ENCODE results near the gene TRDN.
"Not testable (repeated sequence)": the region's sequence is repeated elsewhere in the genome, so short reads cannot be mapped to it uniquely, and the experiment has no call there.

TRDN gene

GRCh38 chr6:123519189-123519505, 117.6 kb downstream of the TRDN start:
- Histone ChIP-seq H3K4me3 (ENCODE audit: low read length) (no peak overlapping the region), H3K4me1 (ENCODE audit: control insufficient read depth, insufficient read depth, low read length) (no peaks in the 10 kb centered on the region), H3K27me3 (ENCODE audit: control insufficient read depth, insufficient read depth, low read length) (no peaks in the 10 kb centered on the region), H3K36me3 (ENCODE audit: control insufficient read depth, insufficient read depth, low read length) (no peaks in the 10 kb centered on the region), H3K27ac (ENCODE audit: low read depth, low read length) (no peak overlapping the region), H3K9ac (ENCODE audit: low read length) (no peak overlapping the region)

DNA sequence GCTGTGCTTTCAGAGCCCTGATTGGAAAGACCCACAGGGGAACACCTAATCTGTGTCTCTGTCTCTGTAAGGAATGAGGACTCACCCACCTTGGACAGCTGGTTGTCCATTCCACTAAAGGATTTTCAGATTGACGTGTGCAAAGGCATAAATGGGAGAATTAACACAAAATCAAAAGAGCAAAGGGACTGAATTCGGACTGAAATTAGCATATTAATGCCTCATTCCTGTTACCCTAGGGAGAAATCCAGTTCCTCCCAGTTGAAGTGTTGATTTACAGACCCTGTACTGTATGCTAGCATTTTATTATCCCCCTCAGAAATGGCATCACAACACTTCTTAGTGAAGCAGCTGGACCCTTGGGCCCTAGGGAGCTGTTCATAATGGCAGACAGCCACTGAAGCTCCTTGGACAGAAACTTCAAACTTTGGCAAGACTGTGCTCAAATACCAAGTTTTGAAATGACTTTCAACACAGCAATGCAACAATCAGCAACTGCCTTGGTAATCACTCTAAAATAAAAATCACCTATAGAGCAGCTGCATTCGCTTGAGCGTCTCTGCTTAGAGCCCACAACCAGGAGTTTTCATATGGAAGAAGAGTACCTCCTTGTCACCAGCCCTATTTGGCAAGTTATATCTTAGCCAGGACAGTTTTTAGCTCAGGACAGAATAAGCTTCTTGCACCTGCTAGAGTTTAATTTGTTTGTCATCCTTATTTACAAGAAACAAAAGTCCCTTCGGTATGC, 118.1 kb downstream of the TRDN start:
- no peak overlapping the region for H3K9ac ChIP-seq (ENCODE audit: low read length)
- H3K4me3 ChIP-seq (ENCODE audit: low read length): no peak overlapping the region
- H3K27ac ChIP-seq (ENCODE audit: low read depth, low read length): no peak overlapping the region
- no peaks in the 10 kb centered on the region for H3K4me1 ChIP-seq (ENCODE audit: control insufficient read depth, insufficient read depth, low read length)
- H3K27me3 ChIP-seq (ENCODE audit: control insufficient read depth, insufficient read depth, low read length): no peaks in the 10 kb centered on the region
- no peaks in the 10 kb centered on the region for H3K36me3 ChIP-seq (ENCODE audit: control insufficient read depth, insufficient read depth, low read length)

DNA sequence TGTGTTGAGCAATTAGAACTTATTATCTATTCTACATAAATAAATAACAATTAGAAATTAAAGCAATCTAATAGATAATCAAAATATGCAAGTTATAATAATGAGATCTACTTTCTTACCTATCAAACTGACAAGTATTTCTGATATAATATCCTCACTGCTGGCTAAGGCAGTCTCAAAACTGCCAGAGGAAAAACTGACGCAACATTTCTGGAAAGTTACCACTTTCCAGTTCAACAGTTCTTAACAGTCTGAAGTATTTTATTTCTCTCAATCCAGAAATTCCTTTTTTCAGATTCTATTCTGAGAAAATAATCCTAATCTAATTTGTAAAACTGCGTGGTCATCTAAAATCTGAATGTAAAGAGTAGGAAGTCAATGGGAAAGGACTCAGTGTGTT, 121.0 kb downstream of the TRDN start:
- Histone ChIP-seq H3K4me1 (ENCODE audit: control insufficient read depth, insufficient read depth, low read length) (no peaks in the 10 kb centered on the region), H3K36me3 (ENCODE audit: control insufficient read depth, insufficient read depth, low read length) (no peaks in the 10 kb centered on the region), H3K4me3 (ENCODE audit: low read length) (no peak overlapping the region), H3K9ac (ENCODE audit: low read length) (no peak overlapping the region), H3K27ac (ENCODE audit: low read depth, low read length) (no peak overlapping the region), H3K27me3 (ENCODE audit: control insufficient read depth, insufficient read depth, low read length) (no peaks in the 10 kb centered on the region)

DNA sequence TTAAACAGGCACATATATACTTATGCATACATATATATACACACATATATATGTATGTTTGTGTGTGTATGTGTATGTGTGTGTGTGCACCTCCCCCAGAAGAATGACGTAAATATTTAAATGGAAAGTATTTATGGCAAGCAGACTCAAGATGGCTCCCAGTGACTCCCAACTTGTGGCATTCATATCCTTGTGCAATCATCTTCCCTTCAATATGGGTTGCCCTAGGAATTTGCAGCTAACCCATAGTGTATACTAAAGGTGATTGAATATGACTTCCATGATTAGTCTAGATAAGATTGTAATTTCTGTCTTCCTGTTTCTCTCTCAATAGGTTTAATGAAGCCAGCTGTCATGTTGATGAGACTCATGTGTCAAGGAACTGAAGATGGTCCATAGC, 127.6 kb downstream of the TRDN start:
- no peak overlapping the region for H3K9ac ChIP-seq (ENCODE audit: low read length)
- no peak overlapping the region for H3K27ac ChIP-seq (ENCODE audit: low read depth, low read length)
- no peaks in the 10 kb centered on the region for H3K4me1 ChIP-seq (ENCODE audit: control insufficient read depth, insufficient read depth, low read length)
- H3K36me3 ChIP-seq (ENCODE audit: control insufficient read depth, insufficient read depth, low read length): no peaks in the 10 kb centered on the region
- no peaks in the 10 kb centered on the region for H3K27me3 ChIP-seq (ENCODE audit: control insufficient read depth, insufficient read depth, low read length)
- no peak overlapping the region for H3K4me3 ChIP-seq (ENCODE audit: low read length)

DNA sequence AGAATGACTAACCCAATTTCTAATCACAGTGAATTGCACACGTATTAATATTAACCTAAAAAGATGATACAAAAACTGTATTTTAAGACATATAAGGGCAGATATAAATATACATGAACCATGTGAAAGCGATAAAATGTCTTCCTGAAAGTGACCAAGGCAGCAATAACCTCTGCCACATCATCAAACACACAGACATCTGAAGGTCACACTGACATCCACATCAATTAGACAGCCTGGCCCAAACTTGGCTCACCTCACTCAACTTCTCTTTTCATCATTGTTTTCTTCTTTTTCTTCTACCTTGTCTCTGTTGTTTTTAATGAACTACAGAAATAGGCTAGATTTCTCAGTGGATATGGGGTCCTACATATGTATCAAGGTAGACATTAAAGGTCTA, 128.5 kb downstream of the TRDN start:
- no peaks in the 10 kb centered on the region for H3K36me3 ChIP-seq (ENCODE audit: control insufficient read depth, insufficient read depth, low read length)
- no peak overlapping the region for H3K27ac ChIP-seq (ENCODE audit: low read depth, low read length)
- no peak overlapping the region for H3K4me3 ChIP-seq (ENCODE audit: low read length)
- H3K27me3 ChIP-seq (ENCODE audit: control insufficient read depth, insufficient read depth, low read length): no peaks in the 10 kb centered on the region
- H3K9ac ChIP-seq (ENCODE audit: low read length): no peak overlapping the region
- H3K4me1 ChIP-seq (ENCODE audit: control insufficient read depth, insufficient read depth, low read length): no peaks in the 10 kb centered on the region

GRCh38 chr6:123507582-123507981, 129.2 kb downstream of the TRDN start:
- H3K36me3 ChIP-seq (ENCODE audit: control insufficient read depth, insufficient read depth, low read length): no peaks in the 10 kb centered on the region
- H3K27me3 ChIP-seq (ENCODE audit: control insufficient read depth, insufficient read depth, low read length): no peaks in the 10 kb centered on the region
- H3K9ac ChIP-seq (ENCODE audit: low read length): no peak overlapping the region
- no peak overlapping the region for H3K27ac ChIP-seq (ENCODE audit: low read depth, low read length)
- no peak overlapping the region for H3K4me3 ChIP-seq (ENCODE audit: low read length)
- no peaks in the 10 kb centered on the region for H3K4me1 ChIP-seq (ENCODE audit: control insufficient read depth, insufficient read depth, low read length)

DNA sequence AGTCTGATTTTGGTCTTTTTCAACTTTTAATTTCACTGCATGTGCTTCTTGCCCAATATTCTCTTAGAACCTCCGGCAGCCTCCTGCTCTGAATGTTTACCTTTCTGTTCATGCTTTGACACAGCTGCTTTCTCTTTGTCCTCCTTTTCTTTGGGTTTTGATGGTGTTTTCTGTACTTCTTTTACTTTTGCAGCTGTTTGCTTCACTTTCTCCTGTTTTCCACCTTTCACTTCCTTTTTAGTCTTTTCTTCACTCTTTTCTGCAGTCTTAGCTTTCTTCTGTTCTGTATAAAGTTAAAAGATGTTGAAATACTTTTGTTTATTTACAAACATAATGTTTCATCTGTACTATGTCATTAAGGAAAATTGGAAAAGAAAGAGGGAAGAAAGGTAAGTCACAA, 133.1 kb downstream of the TRDN start:
- Histone ChIP-seq H3K9ac (ENCODE audit: low read length) (no peak overlapping the region), H3K4me1 (ENCODE audit: control insufficient read depth, insufficient read depth, low read length) (no peaks in the 10 kb centered on the region), H3K36me3 (ENCODE audit: control insufficient read depth, insufficient read depth, low read length) (no peaks in the 10 kb centered on the region), H3K27ac (ENCODE audit: low read depth, low read length) (no peak overlapping the region), H3K4me3 (ENCODE audit: low read length) (no peak overlapping the region), H3K27me3 (ENCODE audit: control insufficient read depth, insufficient read depth, low read length) (no peaks in the 10 kb centered on the region)

DNA sequence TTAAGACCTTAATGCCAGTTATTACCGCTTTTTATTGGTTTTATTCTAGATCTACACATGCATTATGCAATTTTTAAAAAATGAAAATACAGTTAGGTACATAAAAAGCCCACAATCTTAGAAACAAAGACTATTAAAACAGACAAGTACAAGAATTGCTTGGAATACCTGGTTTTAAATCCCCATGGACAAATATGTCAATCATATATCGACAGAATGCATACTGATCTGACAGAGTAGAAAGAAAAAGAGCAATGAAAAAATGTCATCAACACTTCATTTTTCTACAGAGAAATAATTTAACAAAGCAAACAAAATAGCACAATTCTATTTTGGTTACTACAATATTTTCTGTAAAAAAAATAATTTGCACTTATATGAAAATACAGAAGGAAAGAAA, 139.7 kb downstream of the TRDN start:
- Histone ChIP-seq H3K9ac (ENCODE audit: low read length) (no peak overlapping the region), H3K27ac (ENCODE audit: low read depth, low read length) (no peak overlapping the region), H3K4me3 (ENCODE audit: low read length) (no peak overlapping the region)

DNA sequence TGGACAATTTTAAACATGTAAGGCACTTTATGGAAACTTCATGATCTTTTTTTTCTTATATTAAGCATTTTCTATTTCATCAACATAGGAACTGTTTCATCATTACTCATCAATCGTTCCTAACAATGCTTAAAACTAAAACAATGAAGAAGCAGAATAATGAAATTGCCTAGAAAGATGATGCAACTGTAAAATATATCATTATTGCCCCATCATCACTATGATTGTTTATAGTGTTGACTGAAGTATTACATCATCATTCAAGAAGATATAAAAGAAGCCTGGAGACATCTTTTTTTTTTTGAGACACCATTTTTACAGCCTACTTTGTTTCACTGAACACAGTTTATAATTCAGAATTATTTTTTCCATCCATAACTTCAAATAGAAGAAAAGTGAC, 147.2 kb downstream of the TRDN start:
- H3K4me3 ChIP-seq (ENCODE audit: low read length): no peak overlapping the region
- H3K27ac ChIP-seq (ENCODE audit: low read depth, low read length): no peak overlapping the region
- no peaks in the 10 kb centered on the region for H3K27me3 ChIP-seq (ENCODE audit: control insufficient read depth, insufficient read depth, low read length)
- no peaks in the 10 kb centered on the region for H3K4me1 ChIP-seq (ENCODE audit: control insufficient read depth, insufficient read depth, low read length)
- H3K36me3 ChIP-seq (ENCODE audit: control insufficient read depth, insufficient read depth, low read length): no peaks in the 10 kb centered on the region
- H3K9ac ChIP-seq (ENCODE audit: low read length): no peak overlapping the region

More for the DNA sequence above, 139.7 kb downstream of the TRDN start:
- Histone ChIP-seq H3K4me1 (ENCODE audit: control insufficient read depth, insufficient read depth, low read length) (no peaks in the 10 kb centered on the region), H3K36me3 (ENCODE audit: control insufficient read depth, insufficient read depth, low read length) (no peaks in the 10 kb centered on the region), H3K27me3 (ENCODE audit: control insufficient read depth, insufficient read depth, low read length) (no peaks in the 10 kb centered on the region)

- H3K9ac ChIP-seq (ENCODE audit: low read length): no peak overlapping the region
Measured at GRCh38 chr6:123480986-123481385, 155.8 kb downstream of the TRDN start.

GRCh38 chr6:123472025-123472702, 164.6 kb downstream of the TRDN start:
- H3K27ac ChIP-seq (ENCODE audit: low read depth, low read length); H3K4me3 ChIP-seq (ENCODE audit: low read length); H3K27me3 ChIP-seq (ENCODE audit: control insufficient read depth, insufficient read depth, low read length); H3K4me1 ChIP-seq (ENCODE audit: control insufficient read depth, insufficient read depth, low read length); H3K9ac ChIP-seq (ENCODE audit: low read length); H3K36me3 ChIP-seq (ENCODE audit: control insufficient read depth, insufficient read depth, low read length): not testable (repeated sequence)

More at GRCh38 chr6:123480986-123481385, 155.8 kb downstream of the TRDN start:
- H3K36me3 ChIP-seq (ENCODE audit: control insufficient read depth, insufficient read depth, low read length): no peaks in the 10 kb centered on the region
- no peak overlapping the region for H3K27ac ChIP-seq (ENCODE audit: low read depth, low read length)
- H3K4me3 ChIP-seq (ENCODE audit: low read length): no peak overlapping the region
- H3K27me3 ChIP-seq (ENCODE audit: control insufficient read depth, insufficient read depth, low read length): no peaks in the 10 kb centered on the region
- no peaks in the 10 kb centered on the region for H3K4me1 ChIP-seq (ENCODE audit: control insufficient read depth, insufficient read depth, low read length)

DNA sequence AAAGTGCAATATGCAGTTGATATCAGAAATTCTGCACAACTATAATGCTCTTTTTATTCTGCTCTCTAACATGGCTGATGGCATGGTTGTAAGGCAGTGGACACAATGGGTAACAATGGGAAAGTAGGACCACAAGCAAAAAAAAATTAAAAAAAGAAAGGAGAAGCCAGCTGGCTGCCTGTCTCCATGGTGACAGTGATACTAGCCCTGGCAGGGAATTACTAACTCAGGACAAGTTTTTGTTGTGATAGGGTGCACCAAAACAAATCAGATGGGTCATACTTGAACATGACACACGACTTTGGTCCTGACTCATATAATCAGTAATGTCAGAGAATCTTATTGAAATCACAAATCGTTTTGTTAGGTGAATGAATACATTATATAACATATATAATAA, 169.4 kb downstream of the TRDN start:
- Histone ChIP-seq H3K27me3 (ENCODE audit: control insufficient read depth, insufficient read depth, low read length) (no peaks in the 10 kb centered on the region), H3K27ac (ENCODE audit: low read depth, low read length) (no peak overlapping the region), H3K4me3 (ENCODE audit: low read length) (no peak overlapping the region), H3K9ac (ENCODE audit: low read length) (no peak overlapping the region), H3K4me1 (ENCODE audit: control insufficient read depth, insufficient read depth, low read length) (no peaks in the 10 kb centered on the region), H3K36me3 (ENCODE audit: control insufficient read depth, insufficient read depth, low read length) (no peaks in the 10 kb centered on the region)

DNA sequence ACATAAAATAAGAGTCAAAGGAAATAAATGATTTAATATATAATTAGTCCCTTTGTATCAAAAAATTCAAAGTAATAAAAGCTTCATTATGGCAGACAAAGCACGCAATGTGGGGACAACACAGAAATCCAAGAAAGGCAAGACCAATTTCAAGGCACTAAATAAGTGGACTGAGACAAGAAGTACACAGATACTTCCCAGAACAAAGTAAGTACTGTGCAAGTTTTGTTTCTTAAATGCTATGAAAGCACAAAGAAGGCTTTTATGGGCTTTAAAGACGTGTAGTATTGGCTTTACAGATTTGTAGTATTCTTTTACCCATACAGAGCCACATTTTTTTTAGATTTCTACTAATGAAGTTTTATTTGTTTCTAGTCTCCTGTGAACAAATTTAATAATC, 174.6 kb downstream of the TRDN start:
- Histone ChIP-seq H3K4me3 (ENCODE audit: low read length) (no peak overlapping the region), H3K27me3 (ENCODE audit: control insufficient read depth, insufficient read depth, low read length) (no peaks in the 10 kb centered on the region), H3K27ac (ENCODE audit: low read depth, low read length) (no peak overlapping the region), H3K36me3 (ENCODE audit: control insufficient read depth, insufficient read depth, low read length) (no peaks in the 10 kb centered on the region), H3K4me1 (ENCODE audit: control insufficient read depth, insufficient read depth, low read length) (no peaks in the 10 kb centered on the region), H3K9ac (ENCODE audit: low read length) (no peak overlapping the region)
